ENCODE data around the gene MED26.
A peak's percentile ranks its signal among the peaks of the same experiment; 100 is the strongest.

Gene MED26

GRCh38 chr19:16540948-16541347, 87.1 kb downstream of the MED26 start:
- DNase-seq (ENCODE audit: low read depth in 2 of 2): no peak

GRCh38 chr19:16537111-16537510, 90.9 kb downstream of the MED26 start:
- no peak for DNase-seq (ENCODE audit: low read depth in 2 of 2)

- no peak for DNase-seq (ENCODE audit: low read depth in 2 of 2)
Measured at GRCh38 chr19:16536130-16536529, 91.9 kb downstream of the MED26 start.

- DNase-seq (ENCODE audit: low read depth in 2 of 2): no peak
Measured at GRCh38 chr19:16535381-16535780, 92.6 kb downstream of the MED26 start.

- no peak for DNase-seq (ENCODE audit: low read depth in 2 of 2)
Measured at GRCh38 chr19:16532440-16533234, 95.4 kb downstream of the MED26 start.

- DNase-seq (ENCODE audit: low read depth in 2 of 2): no peak
Measured at GRCh38 chr19:16531380-16531669, 96.7 kb downstream of the MED26 start.

- no peak for DNase-seq (ENCODE audit: low read depth in 2 of 2)
Measured at GRCh38 chr19:16530540-16531379, 97.2 kb downstream of the MED26 start.

GRCh38 chr19:16529466-16530144, 98.4 kb downstream of the MED26 start:
- DNase-seq (ENCODE audit: low read depth in 2 of 2): no peak

- DNase-seq (ENCODE audit: low read depth in 2 of 2): peak in 1 of 2 donors; percentile 15
Measured at GRCh38 chr19:16527971-16528521, 100.0 kb downstream of the MED26 start.

- no peak for DNase-seq (ENCODE audit: low read depth in 2 of 2)
Measured at GRCh38 chr19:16527334-16527935, 100.6 kb downstream of the MED26 start.

GRCh38 chr19:16525751-16526481, 102.1 kb downstream of the MED26 start:
- no peak for DNase-seq (ENCODE audit: low read depth in 2 of 2)

GRCh38 chr19:16524991-16525734, 102.8 kb downstream of the MED26 start:
- no peak for DNase-seq (ENCODE audit: low read depth in 2 of 2)
